GM19395 (cell line): ENCODE results near the gene OR2AG1.
"Not testable (repeated sequence)": the region's sequence is repeated elsewhere in the genome, so short reads cannot be mapped to it uniquely, and the experiment has no call there.

Experiments used
- ATAC-seq: cut with Tn5 transposase; IDR thresholded peaks from one replicate; pipeline ENCODE4 v1.9.1; 2021; ENCODE audit warnings: mild to moderate bottlenecking, moderate library complexity; ENCODE audit not compliant: unreplicated experiment

OR2AG1 gene

DNA sequence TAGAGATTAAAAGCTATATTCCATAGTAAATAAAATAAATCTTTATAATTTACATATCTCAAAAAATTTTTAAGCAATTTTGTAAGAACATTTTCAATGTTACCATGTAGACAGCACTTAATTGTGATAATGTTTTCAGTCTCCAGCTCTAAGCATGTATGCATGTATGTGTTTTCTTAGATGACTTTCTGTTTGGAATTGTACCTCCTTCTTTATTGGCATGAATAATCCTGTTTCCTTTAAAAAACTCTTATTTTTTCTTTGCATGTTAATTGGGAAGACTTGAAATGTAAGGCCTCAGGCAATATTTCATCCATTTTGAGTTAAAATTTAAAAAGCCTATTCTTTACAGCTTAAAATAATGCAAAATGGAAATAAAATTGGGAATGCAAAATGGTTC lies 2.0 kb upstream of the OR2AG1 start:
- ATAC-seq, result no peak

DNA sequence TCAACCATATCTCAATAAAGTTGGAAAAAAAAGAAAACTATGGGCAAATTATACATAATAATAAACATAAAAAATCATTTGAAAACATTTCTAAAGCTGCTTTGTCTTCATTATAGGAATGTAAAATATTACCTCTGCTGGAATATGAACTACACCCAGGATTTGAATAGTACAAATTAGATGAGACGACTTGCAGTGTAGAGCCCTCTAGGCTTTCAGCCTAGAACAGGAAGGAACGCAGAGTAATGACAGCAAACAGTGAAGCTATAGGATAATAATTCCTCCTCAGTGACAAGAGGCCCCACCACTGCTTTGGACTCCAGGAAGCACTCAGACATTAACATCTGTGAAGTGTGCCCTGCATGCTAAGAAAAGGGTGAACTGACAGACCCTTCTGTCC lies 7.7 kb downstream of the OR2AG1 start:
- no peak for ATAC-seq

DNA sequence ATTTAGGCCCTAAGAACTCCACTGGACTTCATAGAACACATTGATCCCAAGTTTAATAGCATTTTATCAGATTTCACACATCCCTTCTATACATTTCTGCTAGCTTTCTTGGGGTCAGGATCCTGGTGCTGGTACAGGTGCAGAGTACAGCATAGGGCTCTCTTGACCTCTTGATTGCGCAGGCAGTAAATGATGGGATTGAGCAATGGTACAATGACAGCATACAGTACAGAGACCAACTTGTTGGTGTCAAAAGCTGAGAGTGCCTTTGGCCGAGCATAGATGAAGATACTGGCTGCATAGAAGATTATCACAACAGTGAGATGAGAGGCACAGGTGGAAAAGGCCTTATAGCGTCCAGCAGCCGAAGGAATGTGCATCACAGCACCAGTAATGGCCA lies 11.8 kb downstream of the OR2AG1 start:
- ATAC-seq, result no peak

DNA sequence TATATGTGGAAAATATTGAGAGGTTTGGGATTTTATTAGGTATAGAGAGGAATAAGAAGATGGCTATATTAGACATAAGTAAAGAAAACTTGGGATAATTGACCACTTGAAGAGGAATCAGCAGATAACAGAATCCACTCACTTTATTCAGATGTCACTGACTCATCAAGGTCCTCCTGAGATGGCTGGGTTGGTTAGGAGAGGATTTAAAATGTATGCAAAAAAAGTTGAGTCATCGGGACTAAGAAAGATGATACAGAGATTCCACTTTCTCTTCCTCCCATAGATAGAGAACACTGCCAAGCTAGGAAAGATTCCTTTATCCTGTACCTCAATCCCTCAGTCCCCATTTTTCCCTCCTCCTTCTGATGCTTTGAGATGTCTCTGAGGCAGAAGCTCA lies 16.6 kb downstream of the OR2AG1 start, which contains the start of gene OR6A2:
Gene OR6A2 (minus strand): TSS at position 288 of the 400 bp plus-strand sequence. CDS start 3,981 bp downstream, outside the sequence.
- ATAC-seq, result no peak

DNA sequence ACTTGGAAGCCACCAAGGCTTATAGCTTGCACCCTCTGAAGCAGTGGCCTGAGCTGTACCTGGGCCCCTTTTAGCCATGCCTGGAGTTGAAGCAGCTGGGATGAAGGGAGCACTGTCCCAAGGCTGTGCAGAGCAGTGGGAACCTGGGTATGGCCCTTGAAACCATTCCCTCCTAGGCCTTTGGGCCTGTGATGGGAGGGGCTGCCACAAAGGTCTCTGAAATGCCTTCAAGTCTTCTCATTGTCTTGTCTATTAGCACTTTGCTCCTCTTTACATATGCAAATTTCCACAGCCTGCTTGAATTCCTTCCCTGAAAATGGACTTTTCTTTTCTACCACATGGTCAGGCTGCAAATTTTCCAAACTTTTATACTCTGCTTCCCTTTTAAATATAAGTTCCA lies 18.3 kb downstream of the OR2AG1 start:
- ATAC-seq, result not testable (repeated sequence)

DNA sequence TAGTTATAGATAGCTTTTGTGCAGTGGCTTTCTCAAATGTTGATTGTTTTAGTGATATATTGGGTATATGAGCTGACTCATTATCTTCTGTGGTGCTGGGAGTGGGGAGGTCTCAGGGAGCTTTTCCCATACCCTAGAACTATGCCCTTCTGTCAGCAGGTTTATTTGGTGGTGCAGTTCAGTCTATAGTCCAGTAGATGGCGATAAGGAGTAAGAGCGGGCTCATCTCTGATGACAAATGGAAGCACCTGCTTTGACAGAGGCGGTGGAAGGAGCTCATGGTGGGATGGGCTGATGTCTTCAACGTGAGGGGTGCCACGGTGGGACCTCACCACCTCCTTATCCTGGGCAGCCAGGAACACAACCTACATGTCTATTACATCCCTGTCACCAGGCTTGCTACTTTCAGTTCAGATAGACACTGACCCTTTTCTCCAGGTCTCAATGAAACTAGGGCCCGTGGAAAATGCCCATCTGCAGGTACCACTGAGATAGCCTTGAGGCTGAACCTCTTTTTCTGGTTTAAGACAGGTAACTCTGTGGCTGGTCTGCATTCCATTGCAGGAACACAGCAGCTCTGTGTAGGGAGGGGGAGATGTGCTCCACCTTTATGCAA lies 29.7 kb downstream of the OR2AG1 start:
- ATAC-seq, result peak; percentile 91

DNA sequence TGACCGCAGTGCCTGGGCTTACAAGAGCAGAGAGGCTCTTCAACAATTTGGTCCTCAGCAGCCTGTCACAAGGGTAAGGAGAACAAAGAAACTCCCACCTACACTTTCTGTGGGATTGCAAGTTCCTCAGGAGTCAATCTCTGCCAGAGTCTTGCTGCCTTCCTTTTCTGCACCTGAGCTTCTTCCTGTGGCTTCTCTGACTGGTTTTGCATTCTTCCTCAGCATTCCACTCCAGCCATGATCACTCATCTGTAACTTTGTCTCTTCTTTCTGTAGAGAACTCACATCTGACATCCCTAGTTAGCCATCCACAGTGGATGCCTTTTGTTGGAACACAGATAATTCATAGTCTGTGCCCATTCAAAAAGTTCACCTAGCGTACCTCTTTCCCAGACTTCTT lies 30.8 kb downstream of the OR2AG1 start:
- ATAC-seq, result no peak

DNA sequence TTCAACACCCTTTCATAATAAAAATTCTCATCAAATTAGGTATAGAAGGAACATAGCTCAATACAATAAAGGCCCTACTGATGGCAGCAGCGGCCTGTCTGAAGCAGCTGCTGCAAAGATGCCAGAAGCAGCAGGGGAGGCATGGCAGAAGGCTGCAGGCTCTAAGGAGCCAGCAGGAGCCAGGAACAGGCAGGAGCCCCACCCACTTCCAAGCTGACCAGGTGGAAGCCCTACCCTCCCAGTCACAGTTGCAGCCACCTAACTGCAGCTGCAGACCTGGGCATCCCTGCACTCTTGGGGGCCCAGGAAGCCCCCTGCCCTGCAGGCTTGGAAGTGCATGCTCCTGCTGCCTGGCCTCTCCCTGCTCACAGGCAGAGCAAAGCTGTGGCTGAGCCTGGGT lies 34.9 kb downstream of the OR2AG1 start:
- ATAC-seq, result no peak

DNA sequence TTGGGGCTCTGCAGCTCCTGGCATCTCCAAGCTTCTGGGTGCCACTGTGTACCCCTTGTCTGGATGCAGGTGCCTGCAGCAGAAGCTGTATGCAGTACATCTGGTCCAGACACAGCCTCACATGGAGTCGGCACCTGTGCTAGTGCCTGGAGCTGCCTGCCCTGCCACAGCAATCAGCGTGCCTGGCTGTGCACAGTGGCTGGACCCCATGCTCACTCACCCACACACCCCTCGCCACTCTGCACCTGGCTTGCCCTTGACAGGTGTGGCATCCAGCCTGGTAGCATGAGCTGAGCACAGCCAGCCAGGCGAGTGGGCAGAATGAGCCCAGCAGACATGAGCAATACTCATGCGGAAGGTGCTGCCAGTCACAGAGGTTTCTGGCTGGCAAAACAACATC lies 36.1 kb downstream of the OR2AG1 start:
- ATAC-seq, result no peak

DNA sequence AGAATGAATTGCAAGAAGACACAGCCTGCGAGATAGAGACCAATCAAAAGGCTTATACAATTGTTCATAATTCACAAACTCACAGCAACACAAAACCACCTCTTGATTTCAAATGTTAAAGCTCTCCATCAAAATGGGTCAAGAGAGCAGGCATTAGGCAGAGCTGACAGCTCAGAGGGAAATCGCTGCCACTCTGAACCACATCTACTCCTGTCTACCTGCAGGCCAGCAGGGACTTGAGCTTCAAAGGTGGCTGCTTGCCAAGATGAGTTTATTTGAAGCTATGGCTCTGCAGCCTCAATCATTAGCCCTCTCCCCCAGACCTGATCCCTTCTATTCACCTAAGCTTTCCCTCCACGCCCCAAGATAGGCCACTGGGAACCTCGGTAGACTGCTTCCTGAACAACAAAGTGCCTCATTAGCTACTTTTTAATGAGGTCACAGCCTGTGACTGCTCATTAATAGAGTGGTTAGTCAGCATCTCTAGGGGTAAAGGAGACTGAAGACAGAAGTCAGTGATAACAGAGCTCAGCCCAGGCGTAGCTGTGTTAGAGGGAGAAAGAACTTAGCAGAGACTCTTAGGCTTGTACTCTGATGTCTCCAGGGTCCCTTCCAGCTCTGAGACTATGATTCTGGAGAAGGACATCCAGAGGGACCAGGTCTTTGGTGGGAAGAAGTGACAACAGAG lies 41.5 kb downstream of the OR2AG1 start:
- ATAC-seq, result no peak

DNA sequence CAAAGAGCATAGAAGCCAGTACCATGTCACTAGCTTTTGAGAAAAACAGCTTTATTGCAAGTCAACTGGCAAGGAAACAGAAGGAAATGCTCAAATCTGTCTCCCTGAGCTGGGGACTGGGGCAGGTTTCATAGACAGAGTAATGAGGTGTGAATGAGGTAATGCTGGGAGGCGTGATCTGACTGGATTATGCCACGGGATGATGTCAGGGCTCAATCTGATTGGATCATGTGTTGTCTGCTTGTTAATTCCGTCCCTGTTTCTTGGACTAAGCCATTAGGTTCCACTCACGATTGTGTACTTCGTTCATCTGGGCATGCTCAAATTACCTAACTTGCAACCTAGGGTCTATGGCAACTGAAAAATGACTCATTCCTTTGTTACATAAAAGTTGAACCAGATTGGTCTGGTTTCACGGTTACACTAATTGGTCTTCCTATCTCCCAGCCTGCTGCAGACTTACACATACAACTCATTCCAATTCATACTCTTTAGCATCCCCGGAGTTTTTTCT lies 42.5 kb downstream of the OR2AG1 start:
- no peak for ATAC-seq

DNA sequence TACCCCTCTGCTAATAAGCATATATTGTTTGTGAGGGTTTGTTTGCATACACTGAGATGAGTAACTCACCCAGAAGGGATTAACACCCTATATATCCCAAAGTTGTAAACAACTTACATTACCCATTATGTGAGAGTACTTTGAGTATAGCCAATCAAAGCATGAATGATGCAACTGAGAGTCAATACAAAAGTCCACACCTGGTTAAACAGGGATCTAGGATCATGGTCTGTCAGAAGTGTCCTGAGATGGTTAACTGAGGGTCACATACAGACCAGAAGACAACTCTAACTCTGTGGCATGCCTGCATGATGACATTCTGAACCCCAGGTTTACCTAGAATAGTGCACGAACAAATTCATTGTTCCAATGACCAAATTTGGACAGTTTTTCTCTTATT lies 45.3 kb downstream of the OR2AG1 start:
- no peak for ATAC-seq

DNA sequence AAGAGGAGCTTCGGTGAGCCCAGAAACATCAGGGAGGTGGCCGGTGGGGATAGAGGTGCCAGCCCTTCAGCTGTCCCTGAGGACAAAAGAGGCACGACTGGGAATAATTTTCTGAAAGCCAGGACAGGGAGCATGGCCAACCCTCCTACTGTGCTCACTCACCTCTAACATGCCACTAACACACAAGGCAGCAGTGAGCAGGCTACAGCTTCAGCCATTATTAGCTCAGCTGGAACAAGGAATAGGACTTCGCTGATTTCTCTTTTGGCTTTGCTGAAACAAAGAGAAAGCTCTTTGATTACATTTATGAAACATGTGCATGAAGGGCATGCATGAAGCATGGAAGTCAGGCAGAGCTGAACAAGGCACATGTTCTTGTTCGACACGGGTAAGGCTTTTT lies 50.5 kb downstream of the OR2AG1 start:
- ATAC-seq, result no peak

DNA sequence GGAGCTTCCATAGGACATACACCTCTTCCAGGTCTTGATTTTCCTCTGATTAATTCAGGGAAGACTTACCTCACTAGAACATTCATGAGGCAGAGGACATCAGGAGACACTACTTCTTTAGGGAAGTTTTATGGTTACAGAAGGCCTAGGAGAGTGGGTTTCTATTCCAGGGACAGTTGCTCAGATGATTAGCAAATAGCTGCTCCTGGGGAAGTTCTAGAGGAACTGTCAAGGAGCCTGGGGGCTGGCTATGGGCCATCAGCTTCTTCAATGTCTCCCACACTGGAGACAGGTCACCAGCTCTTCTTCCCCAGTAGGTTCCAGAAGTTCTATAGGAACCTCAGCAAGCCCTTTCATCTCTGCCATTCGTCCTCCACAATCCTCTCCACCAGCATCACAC lies 51.2 kb downstream of the OR2AG1 start:
- no peak for ATAC-seq
